GM12878 (cell line): ENCODE data around the gene CUZD1. TPM values are rescaled to one million over a fixed set of nuclear protein-coding genes. Genes with fewer than 3 reads are reported as not detected.

ENCODE experiments used
- ATAC-seq: fragments of 200-7000 bp; cut with Tn5 transposase; 3 replicates; pipeline ENCODE4 v1.9.1; 2020; ENCODE audit warnings: mild to moderate bottlenecking, moderate library complexity
- BruUV-seq: library from RNA; stranded (reverse); fragments of 400-500 nt; replicated peaks from 2 replicates; lab custom pipeline; 2021; lab: Mats Ljungman, UMichigan
- CTCF ChIA-PET: fragments of 300-600 bp; sonication (Branson Sonifier 250); formaldehyde crosslinking; extraction: SDS; loops from one replicate; lab custom pipeline; 2021; ENCODE audit warnings: inconsistent platforms; lab: Yijun Ruan, JAX
- POLR2A ChIA-PET: fragments of 350-600 bp; formaldehyde crosslinking; extraction: SDS; loops from one replicate; lab custom pipeline; 2021; ENCODE audit warnings: inconsistent platforms; lab: Charles Lee
- RAD21 ChIA-PET: fragments of 300-600 bp; sonication (Branson Sonifier 250); formaldehyde crosslinking; loops from one replicate; lab custom pipeline; 2023; ENCODE audit warnings: antibody characterized with exemption; ENCODE audit not compliant: unreplicated experiment; lab: Charles Lee
- SMC1A ChIA-PET: fragments of 300-600 bp; sonication (Branson Sonifier 250); formaldehyde crosslinking; loops from one replicate; lab custom pipeline; 2023; ENCODE audit not compliant: unreplicated experiment, uncharacterized antibody; lab: Charles Lee
- DNase-seq: peaks from one replicate; pipeline ENCODE4 v3.0.0-alpha.2; 2011; ENCODE audit warnings: low read depth, low spot score
- FAIRE-seq: peaks from 3 replicates; lab custom pipeline; 2011; peaks lifted over from hg19 to GRCh38; lab: Jason Lieb, UNC
- H2AFZ ChIP-seq: 2 replicates; pipeline ENCODE4 v1.6.0; 2011; ENCODE audit warnings: low read depth, low read length, control low read depth; ENCODE audit not compliant: control insufficient read depth
- H3K27ac ChIP-seq: 2 replicates; pipeline ENCODE4 v1.5.1; 2011; ENCODE audit warnings: control low read depth; ENCODE audit not compliant: control insufficient read depth, insufficient read depth
- H3K27me3 ChIP-seq, 2 experiments: replicated peaks in 1 of 2; 2 replicates each; pipeline versions ENCODE4 v1.6.0 to v1.6.1; 2011; ENCODE audit warnings: low read length in 1 of 2; ENCODE audit not compliant: control insufficient read depth in 2 of 2, insufficient read depth in 2 of 2
- H3K36me3 ChIP-seq, 2 experiments: 2 replicates each; pipeline ENCODE4 v1.5.1; 2011; ENCODE audit warnings: low read length in 1 of 2; ENCODE audit not compliant: control insufficient read depth in 2 of 2, insufficient read depth in 2 of 2
- H3K4me1 ChIP-seq: 2 replicates; pipeline ENCODE4 v1.6.1; 2011; ENCODE audit warnings: mild to moderate bottlenecking, low read length, moderate library complexity, mixed read lengths; ENCODE audit not compliant: control insufficient read depth, insufficient read depth
- H3K4me2 ChIP-seq: 2 replicates; pipeline ENCODE4 v1.6.0; 2011; ENCODE audit warnings: control low read depth; ENCODE audit not compliant: control insufficient read depth, insufficient read depth
- H3K4me3 ChIP-seq: fragments of 200-600 bp; sonication (generic); 2 replicates; pipeline ENCODE4 v1.5.1; 2016
- H3K79me2 ChIP-seq: 2 replicates; pipeline ENCODE4 v1.6.0; 2011; ENCODE audit warnings: low read length; ENCODE audit not compliant: control insufficient read depth, insufficient read depth
- H3K9ac ChIP-seq: 2 replicates; pipeline ENCODE4 v1.8.0; 2011; ENCODE audit warnings: low read length, control low read depth, mixed read lengths; ENCODE audit not compliant: control insufficient read depth, insufficient read depth
- H3K9me3 ChIP-seq: replicated peaks from 3 replicates; pipeline ENCODE4 v1.5.1; 2011; ENCODE audit warnings: mild to moderate bottlenecking, low read length; ENCODE audit not compliant: control insufficient read depth, insufficient read depth
- H4K20me1 ChIP-seq: 2 replicates; pipeline ENCODE4 v1.6.0; 2011; ENCODE audit not compliant: control insufficient read depth, insufficient read depth
- BHLHE40 ChIP-seq, 2 experiments: fragments of 450-650 bp in 1 of 2; IDR thresholded peaks; 2 replicates each; pipeline ENCODE4 v1.6.1; 2011 to 2017; ENCODE audit warnings: low read depth in 2 of 2, borderline replicate concordance in 1 of 2, improper control_type of control experiment in 1 of 2, low read length in 1 of 2, mild to moderate bottlenecking in 1 of 2
- CHD4 ChIP-seq: fragments of 200-600 bp; sonication (generic); IDR thresholded peaks from 2 replicates; pipeline ENCODE4 v1.6.1; 2016; ENCODE audit warnings: mild to moderate bottlenecking
- CREB1 ChIP-seq: IDR thresholded peaks from 2 replicates; pipeline ENCODE4 v1.6.1; 2012; ENCODE audit warnings: low read depth, mild to moderate bottlenecking, inconsistent platforms
- EZH2 ChIP-seq: IDR thresholded peaks from 2 replicates; pipeline ENCODE4 v1.6.1; 2012; ENCODE audit warnings: low read depth, mild to moderate bottlenecking, control low read depth, inconsistent platforms, low read length, borderline replicate concordance; ENCODE audit not compliant: control insufficient read depth
- HCFC1 ChIP-seq: fragments of 150-350 bp; IDR thresholded peaks from 2 replicates; pipeline ENCODE4 v1.6.1; 2014; ENCODE audit warnings: low read length
- MYC ChIP-seq: IDR thresholded peaks from 2 replicates; pipeline ENCODE4 v1.6.1; 2011; ENCODE audit warnings: mild to moderate bottlenecking, low read length, moderate library complexity, inconsistent platforms; ENCODE audit not compliant: insufficient read depth, insufficient replicate concordance, insufficient read length, severe bottlenecking
- POLR2AphosphoS2 ChIP-seq: IDR thresholded peaks from 2 replicates; pipeline ENCODE4 v1.6.1; 2011; ENCODE audit warnings: low read depth, mild to moderate bottlenecking, low read length, improper control_type of control experiment, moderate library complexity
- RELB ChIP-seq: fragments of 450-650 bp; IDR thresholded peaks from 2 replicates; pipeline ENCODE4 v1.6.1; 2017; ENCODE audit warnings: low read depth, mild to moderate bottlenecking, moderate library complexity
- RUNX3 ChIP-seq: IDR thresholded peaks from 2 replicates; pipeline ENCODE4 v1.6.1; 2012; ENCODE audit warnings: low read length, inconsistent platforms
- SIX5 ChIP-seq: IDR thresholded peaks from 2 replicates; pipeline ENCODE4 v1.6.1; 2011; ENCODE audit warnings: mild to moderate bottlenecking, low read depth, low read length, moderate library complexity; ENCODE audit not compliant: severe bottlenecking
- SUPT20H ChIP-seq: IDR thresholded peaks from 2 replicates; pipeline ENCODE4 v1.6.1; 2011; ENCODE audit warnings: low read depth, mild to moderate bottlenecking, low read length, moderate library complexity, borderline replicate concordance; ENCODE audit not compliant: control insufficient read depth
- ZNF217 ChIP-seq: fragments of 450-650 bp; IDR thresholded peaks from 2 replicates; pipeline ENCODE4 v1.6.1; 2017; ENCODE audit warnings: antibody characterized with exemption, mild to moderate bottlenecking
- ZNF622 ChIP-seq: fragments of 450-650 bp; IDR thresholded peaks from 2 replicates; pipeline ENCODE4 v1.6.1; 2017; ENCODE audit warnings: mild to moderate bottlenecking, inconsistent platforms
- WGBS: methylation state at CpG from one replicate; pipeline ENCODE4 v1.1.6; 2016; ENCODE audit warnings: low lambda C conversion rate; ENCODE audit not compliant: insufficient replicate concordance, insufficient coverage; ENCODE audit errors: missing lambda C conversion rate; 5-methylcytosine and 5-hydroxymethylcytosine counted together
- in situ Hi-C: fragments of 300-500 bp; cut with MboI; formaldehyde crosslinking; loops from 9 replicates; pipeline ENCODE4 v1.14.3; 2018; ENCODE audit warnings: mixed read lengths
- intact Hi-C: fragments of 100-400 bp; cut with micrococcal nuclease; formaldehyde crosslinking; loops from one replicate; pipeline ENCODE4 v1.14.2; 2022; ENCODE audit not compliant: unreplicated experiment
- polyA plus RNA-seq, 11 experiments: library from polyadenylated mRNA; depleted of rRNA in 4 of 11; unstranded in 6 of 11; stranded (reverse) in 5 of 11; fragments of >200 nt; fragmentation: Nextera tagmentation in 4 of 11; fragmentation: Illumina TruSeq in 1 of 11; extraction: Ambion mirVana in 4 of 11; extraction: Trizol in 1 of 11; gene quantifications; 1 replicate in 1 of 11; 2 replicates in 10 of 11; pipeline versions ENCODE4 v1.2.1 to v1.2.3, GENCODE V29; 2011 to 2016; ENCODE audit warnings: inconsistent platforms in 2 of 11, missing spikeins in 2 of 11, low read depth in 1 of 11
- total RNA-seq, 4 experiments: library from RNA; depleted of rRNA in 3 of 4; stranded (reverse); fragments of >200 nt in 3 of 4; fragmentation: Illumina TruSeq in 1 of 4; extraction: Trizol in 1 of 4; gene quantifications; 2 replicates each; pipeline versions ENCODE4 v1.2.1 to v1.2.3, GENCODE V29; 2013 to 2021
- TF ChIP-seq, protein P1 (sequence below): IDR thresholded peaks from 2 replicates; pipeline ENCODE4 v1.6.1; 2012; ENCODE audit warnings: low read length, inconsistent platforms
- TF ChIP-seq, protein P2 (sequence below): fragments of 450-650 bp; IDR thresholded peaks from 2 replicates; pipeline ENCODE4 v1.6.1; 2017; ENCODE audit warnings: antibody characterized with exemption, mild to moderate bottlenecking, moderate library complexity

Gene CUZD1
- total and polyA plus RNA-seq, 10 of the 15 experiments (the other 5 are each of a cell fraction or from before 2014, with no cell fraction given), result 0.66 to 2.3 (median 1.5) TPM

GRCh38 chr10:122864194-122864592 is 18.5 kb upstream of the CUZD1 start (continued):
- TF ChIP-seq RELB, result no peak
- no peak for TF ChIP-seq MYC
- no peak for TF ChIP-seq ZNF217
- TF ChIP-seq BHLHE40 (IDR thresholded peaks at IDR 0.05; ENCODE audit: borderline replicate concordance in 1 of 2, low read depth in 2 of 2, low read length in 1 of 2), result no peak
- TF ChIP-seq CHD4, result no peak
- TF ChIP-seq ZNF622, result no peak

DNA sequence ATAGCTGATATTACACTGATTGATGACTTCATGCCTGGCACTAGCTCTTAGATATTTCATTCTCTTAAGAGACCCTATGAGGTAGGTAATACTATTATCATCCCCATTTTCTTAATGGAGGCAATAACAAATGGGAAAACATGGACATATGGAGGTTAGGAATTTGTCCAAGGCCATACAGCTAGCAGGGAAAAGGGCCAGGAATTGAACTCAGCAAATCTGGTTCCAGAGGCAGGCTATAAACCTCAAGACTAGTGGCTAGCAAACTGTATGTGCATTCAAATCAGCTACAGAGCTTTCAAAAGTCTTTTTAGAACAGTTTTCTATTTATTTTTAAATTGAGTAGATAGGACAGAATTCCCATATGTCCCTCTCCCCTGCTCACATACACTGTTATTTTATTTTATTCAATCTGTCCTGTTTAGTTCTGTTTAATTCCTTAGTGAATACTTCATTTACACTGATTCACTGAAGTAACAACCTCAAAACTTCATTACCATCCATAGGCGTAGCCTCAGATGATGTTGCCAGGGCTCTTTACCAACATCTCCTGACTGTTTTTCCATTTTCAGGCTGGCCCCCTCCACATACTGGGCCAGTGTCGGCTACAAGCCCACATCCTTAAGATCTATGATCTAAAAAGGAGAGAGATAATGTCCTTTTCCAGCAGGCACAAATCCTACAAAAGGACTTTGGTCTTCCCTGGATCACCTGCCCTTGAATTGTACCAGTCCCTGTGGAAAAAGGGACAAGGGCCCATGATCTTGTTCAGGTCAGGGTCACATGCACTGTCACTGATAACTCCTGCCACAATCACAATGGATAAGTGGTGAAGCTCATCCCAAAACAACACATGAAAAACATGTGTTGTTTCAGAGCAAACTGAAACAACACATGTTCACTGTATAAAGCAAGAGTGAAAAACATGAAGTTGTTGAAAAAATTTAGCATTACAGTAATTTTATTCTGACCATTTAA is 17.8 kb upstream of the CUZD1 start:
- ChIA-PET POLR2A (no interaction called here), SMC1A (interaction anchor here (0.7 kb wide), 1 partner anchor 13 kb away, joined by 3 read pairs; no protein-coding TSS in a partner anchor), RAD21 (no interaction called here), CTCF (no interaction called here)
- Histone ChIP-seq H3K27me3 (no peaks in the 10 kb centered on the region), H3K79me2 (peaks cover 10% of the 10 kb centered on the region), H3K9ac (no peak overlapping the region), H2AFZ (no peak overlapping the region), H3K4me3 (no peak overlapping the region), H3K4me1 (no peaks in the 10 kb centered on the region), H3K36me3 (peaks cover 0 to under 1% of the 10 kb centered on the region in 2 experiments; a peak in 2 of 4 replicates), H4K20me1 (no peaks in the 10 kb centered on the region), H3K27ac (no peak overlapping the region), H3K4me2 (no peak overlapping the region), H3K9me3 (no peaks in the 10 kb centered on the region; the same call in 2 of the 3 replicates)
- in situ Hi-C loops, result no loop called here
- FAIRE-seq (no peak), ATAC-seq (no peak), DNase-seq (no peak)
- intact Hi-C loops, result no loop called here
- no TSS peak for BruUV-seq
- 94% methylated on average over 2 of the region's 2 CpGs for WGBS
- TF ChIP-seq RUNX3 (no peak), POLR2AphosphoS2 (no peak), CREB1 (no peak), EZH2 (no peak), SIX5 (no peak), SUPT20H (no peak), HCFC1 (no peak)
- TF ChIP-seq, protein P1, sequence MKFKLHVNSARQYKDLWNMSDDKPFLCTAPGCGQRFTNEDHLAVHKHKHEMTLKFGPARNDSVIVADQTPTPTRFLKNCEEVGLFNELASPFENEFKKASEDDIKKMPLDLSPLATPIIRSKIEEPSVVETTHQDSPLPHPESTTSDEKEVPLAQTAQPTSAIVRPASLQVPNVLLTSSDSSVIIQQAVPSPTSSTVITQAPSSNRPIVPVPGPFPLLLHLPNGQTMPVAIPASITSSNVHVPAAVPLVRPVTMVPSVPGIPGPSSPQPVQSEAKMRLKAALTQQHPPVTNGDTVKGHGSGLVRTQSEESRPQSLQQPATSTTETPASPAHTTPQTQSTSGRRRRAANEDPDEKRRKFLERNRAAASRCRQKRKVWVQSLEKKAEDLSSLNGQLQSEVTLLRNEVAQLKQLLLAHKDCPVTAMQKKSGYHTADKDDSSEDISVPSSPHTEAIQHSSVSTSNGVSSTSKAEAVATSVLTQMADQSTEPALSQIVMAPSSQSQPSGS, result no peak
- TF ChIP-seq, protein P2, sequence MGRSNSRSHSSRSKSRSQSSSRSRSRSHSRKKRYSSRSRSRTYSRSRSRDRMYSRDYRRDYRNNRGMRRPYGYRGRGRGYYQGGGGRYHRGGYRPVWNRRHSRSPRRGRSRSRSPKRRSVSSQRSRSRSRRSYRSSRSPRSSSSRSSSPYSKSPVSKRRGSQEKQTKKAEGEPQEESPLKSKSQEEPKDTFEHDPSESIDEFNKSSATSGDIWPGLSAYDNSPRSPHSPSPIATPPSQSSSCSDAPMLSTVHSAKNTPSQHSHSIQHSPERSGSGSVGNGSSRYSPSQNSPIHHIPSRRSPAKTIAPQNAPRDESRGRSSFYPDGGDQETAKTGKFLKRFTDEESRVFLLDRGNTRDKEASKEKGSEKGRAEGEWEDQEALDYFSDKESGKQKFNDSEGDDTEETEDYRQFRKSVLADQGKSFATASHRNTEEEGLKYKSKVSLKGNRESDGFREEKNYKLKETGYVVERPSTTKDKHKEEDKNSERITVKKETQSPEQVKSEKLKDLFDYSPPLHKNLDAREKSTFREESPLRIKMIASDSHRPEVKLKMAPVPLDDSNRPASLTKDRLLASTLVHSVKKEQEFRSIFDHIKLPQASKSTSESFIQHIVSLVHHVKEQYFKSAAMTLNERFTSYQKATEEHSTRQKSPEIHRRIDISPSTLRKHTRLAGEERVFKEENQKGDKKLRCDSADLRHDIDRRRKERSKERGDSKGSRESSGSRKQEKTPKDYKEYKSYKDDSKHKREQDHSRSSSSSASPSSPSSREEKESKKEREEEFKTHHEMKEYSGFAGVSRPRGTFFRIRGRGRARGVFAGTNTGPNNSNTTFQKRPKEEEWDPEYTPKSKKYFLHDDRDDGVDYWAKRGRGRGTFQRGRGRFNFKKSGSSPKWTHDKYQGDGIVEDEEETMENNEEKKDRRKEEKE, result no peak
